GDM1 (cell line): ENCODE measurements around the gene HORMAD2.
A peak's percentile ranks its signal among the peaks of the same experiment; 100 is the strongest.
"Not testable (repeated sequence)": the region's sequence is repeated elsewhere in the genome, so short reads cannot be mapped to it uniquely, and the experiment has no call there.

Experiments
- DNase-seq: peaks from one replicate; lab custom pipeline; 2025; lab: John Stamatoyannopoulos, UW

The HORMAD2 gene

DNA sequence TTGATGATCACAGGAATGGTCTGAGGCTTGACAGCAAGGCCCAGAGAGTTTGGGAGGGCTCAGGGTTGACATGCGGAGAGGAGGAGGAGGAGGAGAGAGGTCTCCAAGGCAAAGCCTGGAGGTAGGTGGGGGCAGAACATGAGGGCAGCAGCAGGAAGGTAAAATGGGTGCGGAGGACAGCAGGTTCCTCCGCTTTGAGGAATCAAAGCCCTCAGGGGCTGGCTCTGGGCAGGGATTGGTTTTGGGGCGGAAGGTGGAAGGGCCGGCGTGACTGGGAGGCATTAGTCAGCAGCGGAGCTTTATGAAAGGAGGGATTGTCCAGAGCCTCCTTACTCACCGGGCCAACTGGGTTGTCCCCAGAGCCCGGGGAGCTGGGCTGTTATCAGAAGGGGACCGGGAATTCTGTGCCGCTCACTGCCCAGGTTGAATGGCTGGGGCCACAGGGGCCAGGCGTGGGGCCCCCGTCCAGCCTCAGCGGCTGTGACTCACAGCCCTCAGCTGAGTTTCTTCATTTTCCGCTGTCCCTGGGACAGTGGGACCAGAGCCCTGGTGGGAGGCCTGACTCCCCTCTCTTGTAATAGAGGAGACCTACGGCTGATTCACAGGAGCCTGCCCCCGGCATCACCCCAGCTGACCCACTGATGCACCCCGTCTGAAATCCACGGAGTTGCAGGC lies 130.1 kb downstream of the HORMAD2 start:
- no peak for DNase-seq

DNA sequence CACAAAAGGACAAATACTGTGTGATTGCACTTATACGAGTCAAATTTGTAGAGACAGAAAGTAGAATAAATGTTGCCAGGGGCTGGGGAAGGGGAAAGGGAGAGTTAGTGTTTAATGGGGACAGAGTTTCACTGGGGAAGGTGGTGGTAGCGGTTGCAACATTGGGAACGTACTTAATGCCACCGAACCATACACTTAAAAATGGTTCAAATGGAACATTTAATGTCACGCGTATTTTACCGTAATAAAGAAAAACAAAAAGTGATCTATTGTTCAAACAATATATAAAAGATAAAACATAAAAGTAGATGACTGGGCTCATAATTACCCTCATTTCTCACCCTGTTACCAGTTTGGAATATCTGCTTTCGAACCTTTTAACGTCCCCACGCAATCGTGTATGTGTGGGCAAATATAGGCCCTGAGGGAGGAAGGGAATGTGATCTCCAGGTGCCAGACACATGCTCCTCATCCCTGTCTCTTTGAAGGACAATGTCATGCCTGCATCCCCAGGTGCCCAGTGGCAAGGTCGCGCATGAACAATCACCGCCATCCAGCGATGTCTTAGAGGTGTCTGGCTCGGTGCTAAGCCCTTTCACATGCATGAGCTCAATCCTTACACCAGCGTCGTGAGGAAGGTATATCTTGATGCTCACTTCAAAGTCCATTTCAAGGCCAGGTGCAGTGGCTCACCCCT lies 131.0 kb downstream of the HORMAD2 start:
- no peak for DNase-seq

DNA sequence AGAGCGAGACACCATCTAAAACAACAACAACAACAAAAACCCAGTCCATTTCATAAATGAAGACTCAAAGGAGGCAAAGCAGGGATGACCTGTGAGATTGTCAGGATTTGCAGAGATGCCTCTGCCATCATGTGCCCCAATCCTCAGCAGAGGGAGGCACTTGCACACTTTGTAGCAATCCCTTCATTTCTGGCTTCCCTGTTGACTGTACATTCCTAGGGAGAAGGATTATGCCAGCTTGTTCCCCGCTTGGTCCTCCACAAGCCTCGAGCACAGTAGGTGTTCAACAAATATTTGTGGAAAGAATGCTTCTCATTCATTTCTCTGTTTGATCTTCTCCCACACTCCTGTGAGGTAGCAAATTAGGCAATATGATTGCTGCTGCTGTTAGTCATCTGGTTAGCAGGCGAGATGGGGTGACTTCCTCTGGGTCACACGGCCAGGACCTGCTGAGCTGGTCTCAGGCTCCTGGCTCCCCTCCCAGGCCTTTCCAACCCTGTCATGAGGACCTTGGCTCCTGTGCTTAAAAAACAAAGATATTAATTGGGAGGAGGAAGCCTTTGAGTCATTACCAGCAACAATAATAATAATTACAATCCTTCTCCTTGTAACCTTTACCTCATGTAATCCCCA lies 132.2 kb downstream of the HORMAD2 start:
- no peak for DNase-seq

DNA sequence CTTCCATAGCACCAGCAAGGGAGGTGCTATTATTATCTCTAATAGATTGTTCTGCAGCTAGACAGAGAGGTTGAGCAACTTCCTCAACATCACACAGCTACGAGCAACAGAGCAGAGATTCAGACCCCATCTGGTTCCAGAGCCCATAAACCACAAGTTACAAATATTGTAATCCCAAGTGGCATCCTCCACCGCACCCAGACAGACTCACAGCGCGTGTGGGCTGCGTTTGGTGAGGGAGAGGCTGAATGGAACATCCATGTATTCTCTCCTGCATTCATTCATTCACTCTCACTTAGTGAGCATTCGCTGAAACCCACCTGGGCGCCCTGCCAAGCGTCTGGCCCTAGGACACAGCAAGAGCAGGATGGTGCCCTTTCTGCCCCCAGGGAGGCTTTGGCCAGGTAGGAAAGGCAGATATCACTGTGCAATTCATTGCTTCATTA lies 132.8 kb downstream of the HORMAD2 start:
- no peak for DNase-seq

DNA sequence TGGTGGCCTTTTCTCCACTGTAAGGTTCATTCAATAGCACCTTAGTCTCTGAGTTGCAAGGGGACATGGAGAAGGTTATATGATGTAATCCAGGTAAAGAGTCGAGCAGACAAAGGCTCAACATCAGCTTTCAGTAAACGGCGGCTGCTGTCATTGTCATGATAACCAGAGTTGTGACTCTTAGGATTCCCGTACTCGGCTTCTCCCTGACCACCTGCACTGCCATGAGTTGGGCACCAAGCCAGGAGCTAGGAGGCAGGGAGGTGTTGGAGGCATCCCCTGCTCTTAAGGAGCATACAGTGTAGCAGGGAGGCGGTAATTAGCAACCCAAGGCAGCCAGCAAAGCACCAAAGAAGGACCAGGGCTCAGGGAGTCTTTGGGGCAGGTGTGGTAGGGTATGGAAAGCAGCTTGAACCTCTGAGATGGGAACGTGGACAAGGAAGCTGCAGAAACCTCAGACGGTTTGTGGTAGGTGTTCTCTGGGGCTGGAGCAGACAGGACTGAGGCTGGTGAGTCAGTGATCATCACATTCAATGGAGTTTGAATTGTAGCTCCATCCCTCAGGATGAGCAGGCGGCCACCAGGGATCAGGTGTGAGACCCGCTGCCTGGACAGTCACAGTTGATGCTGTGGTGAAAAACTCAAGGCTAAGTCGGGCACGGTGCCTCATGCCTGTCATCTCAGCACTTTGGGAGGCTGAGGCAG lies 134.6 kb downstream of the HORMAD2 start:
- no peak for DNase-seq

DNA sequence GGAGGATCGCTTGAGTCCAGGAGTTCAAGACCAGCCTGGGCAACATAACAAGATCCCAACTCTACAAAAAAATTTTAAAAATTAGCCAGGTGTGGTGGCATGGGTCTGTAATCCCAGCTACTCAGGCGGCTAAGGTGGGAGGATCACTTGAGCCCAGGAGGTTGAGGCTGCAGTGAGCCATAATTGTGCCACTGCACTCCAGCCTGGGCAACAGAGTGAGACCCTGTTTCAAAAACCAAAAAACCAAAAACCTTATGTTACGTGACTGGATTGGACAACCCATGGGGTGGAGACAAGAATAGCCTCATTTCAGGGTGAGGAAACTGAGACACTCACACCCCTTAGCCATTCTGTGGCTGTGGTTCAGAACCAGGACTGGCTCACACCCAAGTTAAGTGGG lies 136.0 kb downstream of the HORMAD2 start:
- not testable (repeated sequence) for DNase-seq

DNA sequence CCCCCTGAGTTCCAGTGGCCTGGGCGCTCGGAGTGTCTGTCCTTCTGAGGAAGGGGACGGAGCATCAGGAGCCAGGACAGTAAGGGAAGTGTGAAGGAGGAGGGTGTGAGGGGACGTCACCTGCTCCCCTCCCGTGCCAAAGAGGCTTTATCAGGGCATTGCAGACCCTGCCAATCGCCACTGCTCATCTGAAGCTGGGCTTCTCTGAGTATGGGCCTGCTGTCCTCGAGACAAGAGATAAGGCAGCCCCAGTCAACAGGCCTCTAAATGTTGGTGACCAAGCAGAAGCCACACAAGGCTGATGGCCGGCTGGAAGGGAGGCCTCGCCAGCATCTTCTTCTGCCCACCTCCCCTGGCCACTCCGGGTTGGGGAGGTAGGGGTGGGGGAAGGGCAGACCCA lies 136.4 kb downstream of the HORMAD2 start:
- no peak for DNase-seq

DNA sequence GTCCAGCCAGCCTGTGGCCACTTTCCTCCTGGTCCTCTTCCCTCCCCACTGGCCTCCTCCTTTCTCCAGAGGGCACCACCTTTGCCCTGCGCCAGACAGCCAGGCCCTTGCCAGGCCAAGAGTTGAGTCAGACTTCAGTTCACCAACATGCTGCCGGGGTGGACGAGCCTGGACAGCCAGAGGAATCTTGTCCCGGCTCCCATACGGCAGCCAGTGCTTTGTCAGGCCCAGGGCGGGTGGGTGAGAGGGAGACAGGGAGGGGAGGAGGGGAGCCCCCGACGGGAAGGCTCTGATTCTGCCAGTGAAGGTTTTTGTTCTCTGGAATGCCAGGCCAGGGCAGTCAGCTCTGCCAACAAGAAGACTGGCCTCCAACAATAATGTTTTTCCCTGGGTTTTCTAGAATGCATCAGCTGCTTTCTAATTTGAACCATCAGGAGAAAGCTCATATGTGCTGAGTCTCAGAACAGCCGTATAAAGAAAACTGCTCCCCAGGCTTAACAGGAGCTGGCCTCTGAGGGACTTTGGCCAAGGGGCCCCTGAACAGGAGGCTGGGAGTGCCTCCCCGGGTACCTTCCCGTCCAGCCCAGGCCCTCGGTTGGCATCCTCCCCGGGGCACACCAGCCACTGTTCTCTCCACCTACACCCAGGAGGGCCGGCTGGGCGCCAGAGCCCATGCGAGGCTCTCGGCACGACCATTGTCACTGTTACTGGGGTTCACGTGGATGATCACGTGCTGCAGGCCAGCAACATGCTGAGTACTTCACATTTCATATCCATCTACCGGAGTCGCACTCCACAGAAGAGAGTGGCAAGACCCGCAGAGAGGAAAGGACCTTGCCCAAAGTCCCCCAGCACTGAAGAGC lies 137.7 kb downstream of the HORMAD2 start:
- no peak for DNase-seq

DNA sequence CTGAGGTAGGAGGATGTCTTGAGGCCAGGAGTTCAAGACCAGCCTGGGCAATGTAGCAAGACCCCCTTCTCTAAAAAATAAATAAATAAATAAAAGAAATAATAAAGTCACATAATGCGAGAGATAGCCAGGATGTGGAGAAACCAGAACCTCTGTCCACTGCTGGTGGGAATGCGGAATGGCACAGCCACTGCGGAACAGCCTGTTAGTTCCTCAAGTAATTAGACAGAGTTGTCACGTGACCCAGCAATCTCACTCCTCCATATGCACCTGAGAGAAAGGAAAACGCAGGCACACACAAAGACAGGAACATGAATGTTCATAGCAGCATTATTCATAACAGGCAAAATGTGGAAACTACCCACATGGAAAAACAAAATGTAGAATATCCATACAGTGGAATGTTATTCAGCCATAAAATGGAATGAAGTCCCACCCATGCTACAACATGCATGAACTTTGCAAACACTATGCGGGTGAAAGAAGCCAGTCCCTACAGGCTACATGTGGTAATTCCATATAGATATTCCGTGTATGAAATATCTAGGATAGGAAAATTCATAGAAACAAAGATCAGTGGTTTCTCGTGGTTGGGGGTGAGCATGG lies 138.9 kb downstream of the HORMAD2 start:
- DNase-seq: no peak

DNA sequence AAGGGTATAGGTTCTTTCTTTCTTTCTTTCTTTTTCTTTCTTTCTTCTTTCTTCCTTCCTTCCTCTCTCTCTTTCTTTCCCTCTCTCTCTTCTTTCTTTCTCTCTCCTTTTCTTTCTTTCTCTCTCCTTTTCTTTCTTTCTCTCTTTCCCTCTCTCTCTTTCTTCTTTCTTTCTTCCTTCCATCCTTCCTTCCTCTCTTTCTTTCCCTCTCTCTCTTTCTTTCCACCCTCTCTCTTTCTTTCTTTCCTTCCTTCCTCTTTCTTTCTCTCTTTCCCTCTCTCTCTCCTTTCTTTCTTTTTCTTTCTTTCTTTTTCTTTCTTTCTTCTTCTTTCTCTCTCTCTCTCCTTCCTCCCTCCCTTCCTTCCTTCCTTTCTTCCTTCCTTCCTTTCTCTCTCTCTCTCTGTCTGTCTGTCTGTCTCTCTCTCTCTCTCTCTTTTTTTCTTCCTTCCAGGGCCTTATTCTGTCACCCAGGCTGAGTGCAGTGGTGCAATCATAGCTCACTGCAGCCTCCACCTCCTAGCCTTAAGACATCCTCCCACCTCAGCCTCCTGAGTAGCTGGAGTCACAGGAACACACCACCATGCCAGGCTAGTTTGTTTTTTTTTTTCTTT lies 139.5 kb downstream of the HORMAD2 start:
- DNase-seq: no peak

DNA sequence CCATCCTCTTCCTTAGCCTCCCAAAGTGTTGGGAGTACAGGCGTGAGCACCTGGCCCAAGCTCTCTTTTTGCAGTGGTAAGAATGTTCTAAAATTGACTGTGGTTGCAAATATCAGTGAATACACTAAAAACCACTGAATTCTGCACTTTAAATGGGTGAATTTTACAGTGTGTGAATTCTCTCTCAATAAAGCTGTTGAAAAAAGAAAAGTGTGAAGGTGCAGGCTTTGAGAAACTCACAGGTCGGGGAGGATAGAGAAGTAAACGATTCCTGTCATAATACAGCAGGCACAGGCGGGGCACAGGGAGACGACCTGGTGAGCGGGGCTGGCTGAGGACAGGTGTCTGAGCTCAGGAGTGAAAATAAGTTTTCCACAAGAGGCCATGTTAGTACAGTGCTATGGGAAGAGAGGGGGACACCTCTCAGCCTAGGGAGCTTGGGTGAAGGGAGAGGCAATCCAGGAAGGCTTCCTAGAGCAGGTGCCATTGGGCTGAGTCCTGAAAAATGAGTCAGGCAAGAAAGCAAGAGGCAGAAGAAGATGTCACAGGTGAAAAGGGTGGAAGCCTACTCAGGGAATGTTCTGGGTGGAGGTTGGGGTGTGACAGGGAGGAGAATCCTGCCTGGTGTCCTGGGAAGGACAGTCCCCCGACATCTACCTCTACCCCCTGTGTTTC lies 140.2 kb downstream of the HORMAD2 start:
- DNase-seq: no peak

DNA sequence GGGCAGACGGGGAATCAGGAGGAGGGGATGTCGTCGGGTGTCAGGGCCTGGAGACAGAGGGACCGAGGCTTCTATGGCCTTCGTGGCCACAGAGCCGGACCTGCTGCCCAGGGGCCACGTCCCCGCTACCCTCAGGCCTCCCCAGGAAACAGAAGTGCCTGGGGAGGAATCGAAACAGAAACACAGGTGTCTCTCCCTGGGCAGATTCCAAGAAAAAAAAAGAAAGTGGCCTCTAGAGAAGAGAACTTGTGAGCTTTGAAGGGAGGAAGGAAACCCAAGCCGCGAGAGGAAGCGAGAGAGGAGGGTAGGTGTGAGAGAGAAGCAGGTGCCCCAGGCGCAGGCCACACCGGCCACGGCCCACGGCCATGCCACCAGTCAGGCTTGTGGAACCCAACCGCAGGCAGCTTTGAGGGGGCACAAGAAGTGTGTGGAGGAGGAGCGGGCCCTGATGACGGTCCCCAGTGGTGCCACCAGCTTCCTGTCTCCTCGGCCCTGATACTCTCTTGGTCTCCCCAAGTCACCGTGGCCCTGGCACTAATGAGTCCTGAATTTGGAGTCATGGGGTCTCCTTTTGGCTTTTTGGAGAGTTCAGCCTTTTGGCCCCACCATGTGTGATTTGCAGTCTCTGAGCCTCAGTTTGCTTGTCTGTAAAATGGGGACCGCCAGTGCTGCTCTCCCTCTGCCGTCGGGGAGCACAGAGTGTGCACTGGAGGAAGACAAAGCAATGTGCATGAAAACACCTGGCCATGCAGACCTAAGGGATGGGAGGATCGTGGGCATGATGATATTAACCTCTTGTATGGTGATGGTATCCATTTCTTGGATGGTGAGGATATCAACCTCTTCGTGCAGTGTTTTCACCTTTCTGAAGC lies 141.1 kb downstream of the HORMAD2 start:
- DNase-seq: peak; percentile 45

DNA sequence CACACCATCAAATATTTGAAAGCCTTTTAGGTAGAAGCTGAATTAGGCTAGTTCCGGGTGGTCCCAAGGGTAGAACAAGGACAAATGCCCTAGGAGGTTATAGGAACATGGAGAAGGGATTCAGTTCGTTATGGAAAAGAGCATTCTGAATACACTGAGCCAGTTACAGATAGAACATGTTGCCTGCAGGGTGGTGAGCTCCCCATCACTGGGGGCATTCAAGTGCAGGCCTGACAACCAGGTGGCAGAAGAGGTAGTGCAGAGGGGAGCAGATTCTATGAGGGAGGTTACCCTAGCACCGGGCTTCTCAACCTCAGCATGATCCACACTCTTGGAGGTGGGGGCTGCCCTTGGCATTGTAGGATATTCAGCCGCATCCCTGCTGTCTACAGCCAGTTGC lies 142.1 kb downstream of the HORMAD2 start:
- DNase-seq: no peak

DNA sequence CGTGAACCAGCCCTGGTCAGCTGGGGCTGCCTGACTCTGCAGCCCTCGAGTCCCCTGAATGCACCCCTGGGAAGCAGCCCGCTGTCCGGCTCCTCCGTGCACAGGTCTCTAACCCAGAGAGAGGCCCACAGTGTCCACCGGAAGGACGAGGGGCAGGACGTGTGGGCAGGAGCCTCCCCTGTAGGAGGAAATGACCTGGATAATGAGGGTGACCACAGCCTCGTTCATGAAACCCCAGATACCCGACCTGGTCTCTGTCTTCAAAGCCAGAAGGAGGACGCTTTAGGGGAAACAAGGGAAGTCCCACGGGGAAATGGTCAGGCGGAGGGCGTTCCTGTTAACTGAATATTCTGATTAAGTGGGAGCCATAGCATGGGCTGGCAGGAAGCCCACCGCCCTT lies 143.0 kb downstream of the HORMAD2 start:
- no peak for DNase-seq

DNA sequence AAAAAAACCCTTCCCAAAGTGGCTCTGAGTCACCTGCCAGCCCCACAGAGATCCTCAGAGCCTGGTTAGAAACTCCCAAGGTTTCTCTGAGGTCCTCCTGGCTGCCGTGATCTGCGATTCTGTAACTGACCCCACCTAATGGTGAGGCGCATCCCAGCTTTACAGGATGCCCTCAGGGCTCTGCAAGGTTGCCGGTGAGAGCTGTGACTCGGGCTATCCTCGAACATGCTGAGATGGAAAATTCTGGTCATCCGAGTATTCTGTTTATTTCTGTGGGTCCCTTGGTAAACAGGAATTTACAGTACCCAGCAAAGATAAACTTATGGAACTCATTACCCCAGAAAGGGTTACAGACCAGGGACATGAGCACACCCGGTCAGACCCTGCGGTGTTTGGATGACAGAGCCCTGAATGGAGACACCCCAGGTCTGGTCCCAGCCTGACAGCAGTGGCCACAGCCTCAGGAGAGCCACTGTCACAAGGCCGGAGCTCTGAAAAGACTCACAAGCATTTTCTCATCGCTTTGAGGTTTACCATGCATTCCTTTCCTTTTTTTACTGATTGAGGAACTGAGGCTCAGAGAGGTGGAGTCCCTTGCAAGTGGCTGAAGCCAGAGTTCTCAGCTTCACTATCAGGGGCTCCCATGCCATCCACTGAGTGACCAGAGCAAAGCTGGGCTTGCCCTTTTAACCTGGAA lies 144.0 kb downstream of the HORMAD2 start:
- no peak for DNase-seq

DNA sequence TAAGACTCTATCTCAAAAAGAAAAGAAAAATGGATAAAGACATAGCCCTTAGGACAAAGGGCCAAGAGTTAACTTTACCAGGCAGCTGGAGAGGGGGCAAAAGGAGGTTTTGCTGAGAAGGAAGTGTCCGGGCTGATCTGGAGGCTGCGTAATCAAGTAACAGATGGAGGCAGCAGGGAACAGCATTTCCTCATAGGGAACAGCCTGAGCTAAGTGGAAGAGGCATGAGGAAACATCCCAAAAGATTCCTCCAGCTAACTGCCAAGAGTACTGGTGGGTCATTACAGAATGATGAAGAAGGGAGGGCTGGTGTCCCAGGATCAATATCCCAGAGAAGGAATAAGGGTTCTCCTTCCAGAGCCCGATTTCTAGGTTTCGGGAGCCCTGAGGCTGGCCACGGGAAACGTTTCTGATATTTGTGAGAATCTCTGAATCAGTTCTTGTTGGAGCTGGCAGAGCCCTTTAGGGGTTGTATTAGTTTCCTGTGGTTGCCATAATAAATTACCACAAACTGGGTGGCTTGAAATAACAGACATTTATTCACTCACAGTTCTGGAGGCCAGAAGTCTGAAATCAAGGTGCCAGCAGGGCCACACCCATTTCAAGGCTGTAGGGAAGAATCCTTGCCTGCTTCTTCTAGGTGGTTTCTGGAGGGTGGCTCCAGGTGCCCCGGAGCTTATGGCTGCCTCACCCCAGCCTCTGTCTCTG lies 145.1 kb downstream of the HORMAD2 start:
- no peak for DNase-seq

DNA sequence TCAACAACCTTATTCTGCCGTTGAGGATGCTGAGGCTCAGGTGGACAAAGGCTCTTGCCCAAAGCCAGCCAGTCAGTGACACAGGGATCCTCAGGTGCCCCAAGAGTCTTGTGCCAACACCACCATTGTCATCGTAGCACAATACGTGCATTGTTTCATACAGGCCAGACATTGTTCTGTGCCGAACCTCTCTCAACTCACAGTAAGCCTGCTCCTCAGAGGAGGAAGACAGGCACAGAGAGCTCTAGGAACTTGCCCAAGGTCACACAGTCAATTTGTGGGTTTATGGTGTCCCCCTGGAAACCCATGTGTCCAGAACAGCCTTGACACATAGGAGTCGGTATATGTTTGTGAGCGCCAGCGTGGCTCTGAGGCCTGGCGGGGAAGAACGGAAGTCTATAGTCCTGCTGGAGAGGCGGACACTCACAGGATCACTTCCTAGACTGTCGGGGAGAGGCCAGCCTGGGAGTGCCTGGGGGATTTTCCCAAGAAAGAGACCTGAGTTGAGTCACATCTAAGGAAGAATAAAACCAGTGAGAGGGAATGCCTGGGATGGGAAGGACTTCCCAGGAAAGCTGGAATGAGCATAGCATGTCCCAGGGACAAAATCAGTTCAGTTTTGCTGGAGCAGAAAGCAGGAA lies 146.0 kb downstream of the HORMAD2 start:
- DNase-seq: no peak
